ENCODE measurements around the gene DOCK4.

Gene DOCK4

DNA sequence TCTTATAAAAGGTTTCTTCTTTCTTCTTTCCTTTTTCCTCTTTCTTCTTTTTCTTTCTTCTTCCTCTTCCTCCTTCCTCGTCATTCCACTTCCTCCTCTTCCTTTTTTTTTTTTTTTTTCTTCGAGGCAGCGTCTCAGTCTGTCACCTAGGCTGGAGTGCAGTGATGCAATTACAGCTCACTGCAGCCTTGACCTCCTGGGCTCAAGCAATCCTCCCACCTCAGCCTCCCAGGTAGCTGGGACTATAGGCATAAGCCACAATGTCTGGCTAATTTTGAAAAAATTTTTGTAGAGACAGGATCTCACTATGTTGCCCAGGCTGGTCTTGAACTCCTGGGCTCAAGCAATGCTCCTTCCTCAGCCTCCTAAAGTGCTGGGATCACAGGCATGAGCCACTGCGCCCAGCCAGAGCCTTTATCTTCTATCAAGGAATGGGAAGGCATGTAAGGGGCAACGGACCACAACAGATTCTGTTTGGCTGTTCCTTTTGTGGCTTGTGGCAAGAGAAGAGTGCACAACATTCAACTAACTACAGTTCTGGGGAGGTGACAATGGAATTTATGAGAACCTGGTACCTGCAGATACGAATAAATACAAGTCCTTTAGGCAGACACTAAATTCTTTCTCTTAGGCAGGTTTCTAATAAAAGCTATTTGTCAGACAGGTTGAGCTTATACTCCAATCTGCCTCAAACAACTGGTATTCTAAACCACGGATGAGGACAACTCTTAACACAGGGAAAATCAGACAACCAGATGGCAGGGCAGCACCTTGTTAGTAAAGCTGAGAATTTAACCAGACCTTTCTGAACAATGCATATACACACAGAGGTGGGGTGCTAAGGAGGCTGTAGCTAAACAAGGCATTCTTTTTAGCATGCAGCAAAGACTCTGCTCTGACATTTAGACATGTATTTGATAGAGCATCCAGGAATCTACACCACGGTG is 100.3 kb downstream of the DOCK4 start:
- no peak for DNase-seq

DNA sequence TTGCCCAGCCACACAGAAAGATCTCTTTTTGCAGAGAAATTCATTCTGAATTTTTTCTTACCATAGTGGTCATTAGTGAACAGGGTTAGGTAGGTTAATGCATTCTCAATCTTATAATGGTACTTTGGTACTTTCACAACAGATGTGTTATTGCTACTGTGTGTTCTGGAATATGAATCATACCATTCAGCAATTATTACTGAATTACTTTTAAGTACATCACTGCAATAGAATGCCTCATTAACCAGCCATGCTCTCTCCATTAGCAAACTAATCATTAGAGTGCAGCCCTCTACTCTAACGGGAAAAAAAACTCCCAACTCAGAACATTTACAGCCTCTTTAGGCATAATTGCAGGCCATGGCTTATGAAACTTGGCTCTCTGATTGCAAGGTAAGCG is 102.1 kb downstream of the DOCK4 start:
- DNase-seq, result no peak

- DNase-seq, result no peak
These were observed 103.0 kb downstream of the DOCK4 start for GRCh38 chr7:112103246-112103645.

GRCh38 chr7:112101201-112101846 is 104.9 kb downstream of the DOCK4 start:
- no peak for DNase-seq

GRCh38 chr7:112097524-112097923 is 108.7 kb downstream of the DOCK4 start:
- no peak for DNase-seq

GRCh38 chr7:112093409-112093808 is 112.8 kb downstream of the DOCK4 start:
- no peak for DNase-seq

- no peak for DNase-seq
These were observed 113.3 kb downstream of the DOCK4 start for GRCh38 chr7:112092709-112093395.

DNA sequence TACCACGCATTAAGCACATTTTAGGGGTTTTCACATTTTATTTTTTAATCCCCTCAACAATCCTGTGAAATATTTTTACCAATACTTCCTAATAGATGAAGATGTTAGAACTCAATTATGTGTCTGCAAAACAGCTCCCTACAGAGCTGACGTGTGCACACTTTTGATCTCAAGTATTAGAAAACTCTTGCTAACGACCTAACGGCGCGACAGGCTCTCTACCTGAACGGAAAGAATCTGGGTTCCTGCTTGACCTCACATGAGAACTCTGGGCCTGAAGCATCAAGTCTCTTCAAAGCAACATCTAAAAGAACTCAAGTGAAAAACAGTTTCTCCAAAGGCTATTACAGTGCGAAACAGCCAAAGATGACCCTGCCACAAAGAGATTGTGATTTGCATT is 113.9 kb downstream of the DOCK4 start:
- no peak for DNase-seq

- no peak for DNase-seq
These were observed 114.4 kb downstream of the DOCK4 start for GRCh38 chr7:112091768-112092167.

DNA sequence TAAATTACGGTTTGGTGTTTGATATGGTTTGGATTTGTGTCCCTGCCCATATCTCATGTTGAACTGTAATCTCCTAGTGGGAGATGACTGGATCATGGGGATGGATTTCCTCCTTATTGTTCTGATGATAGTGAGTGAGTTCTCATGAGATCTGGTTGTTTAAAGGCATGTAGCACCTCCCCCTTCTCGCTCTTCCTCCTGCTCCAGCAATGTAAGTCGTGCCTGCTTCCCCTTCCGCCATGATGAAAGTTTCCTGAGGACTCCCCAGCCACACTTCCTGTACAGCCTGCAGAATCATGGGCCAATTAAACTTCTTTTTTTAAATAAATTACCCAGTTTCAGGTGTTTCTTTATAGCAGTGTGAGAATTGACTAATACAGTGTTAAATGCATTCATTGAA is 116.6 kb downstream of the DOCK4 start:
- no peak for DNase-seq

DNA sequence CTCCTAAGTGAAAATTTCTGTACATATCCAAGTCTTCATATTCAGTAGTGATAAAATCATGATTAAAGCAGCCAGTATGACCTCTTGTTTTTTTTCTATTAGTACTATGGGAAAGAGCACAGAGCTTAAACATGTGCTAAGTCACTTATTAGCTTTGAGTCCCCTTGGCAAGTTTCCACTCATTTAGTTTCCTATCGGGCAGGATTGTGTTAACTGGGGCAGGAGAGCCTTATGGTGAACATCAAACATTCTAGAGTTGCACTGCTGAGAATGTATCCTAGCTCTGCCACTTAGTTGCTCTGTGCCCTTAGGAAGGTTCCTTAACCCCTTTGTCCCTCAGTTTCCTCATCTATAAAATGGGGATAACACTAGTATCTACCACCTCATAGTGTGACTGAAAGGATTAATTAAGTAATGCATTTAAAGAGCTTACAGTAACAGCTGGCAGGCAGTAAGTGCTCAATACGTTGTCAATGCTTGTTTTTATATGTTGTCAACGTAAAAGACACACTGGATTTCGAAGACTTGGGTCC is 117.6 kb downstream of the DOCK4 start:
- DNase-seq, result no peak

DNA sequence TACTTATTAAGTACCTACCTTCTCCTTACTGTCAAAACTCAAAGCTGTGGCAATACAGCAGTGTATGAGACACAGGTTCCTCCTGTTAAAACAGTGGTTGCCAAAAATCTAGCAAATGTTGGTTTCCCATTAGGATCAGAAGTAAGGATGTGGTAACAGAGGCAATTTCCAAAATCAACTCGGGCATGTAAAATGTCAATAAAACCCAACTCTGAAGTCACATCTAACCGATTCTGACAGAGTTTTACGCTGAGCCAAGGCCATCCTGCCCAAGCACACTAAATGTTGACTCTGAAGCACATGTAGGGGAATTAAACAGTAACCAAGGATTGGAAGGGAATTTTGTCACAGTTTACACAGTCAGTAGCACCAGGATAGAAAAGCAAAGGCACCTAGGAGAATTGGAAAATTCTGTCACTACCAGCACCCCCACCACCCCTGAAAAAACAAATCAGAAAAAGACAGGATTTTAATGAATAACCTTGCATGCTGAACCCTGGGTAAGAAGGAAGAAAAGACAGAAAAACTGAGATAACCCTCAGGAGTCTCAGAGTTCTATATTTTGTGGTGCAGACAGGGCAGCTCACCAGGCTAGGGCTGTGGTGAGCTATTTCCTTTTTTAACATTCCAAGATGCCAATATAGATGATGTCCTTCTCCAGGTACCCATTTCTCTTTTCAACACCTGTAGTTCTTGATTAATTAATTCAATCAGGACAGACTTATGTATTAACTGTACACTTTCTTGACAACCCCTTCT is 119.5 kb downstream of the DOCK4 start:
- DNase-seq, result no peak

DNA sequence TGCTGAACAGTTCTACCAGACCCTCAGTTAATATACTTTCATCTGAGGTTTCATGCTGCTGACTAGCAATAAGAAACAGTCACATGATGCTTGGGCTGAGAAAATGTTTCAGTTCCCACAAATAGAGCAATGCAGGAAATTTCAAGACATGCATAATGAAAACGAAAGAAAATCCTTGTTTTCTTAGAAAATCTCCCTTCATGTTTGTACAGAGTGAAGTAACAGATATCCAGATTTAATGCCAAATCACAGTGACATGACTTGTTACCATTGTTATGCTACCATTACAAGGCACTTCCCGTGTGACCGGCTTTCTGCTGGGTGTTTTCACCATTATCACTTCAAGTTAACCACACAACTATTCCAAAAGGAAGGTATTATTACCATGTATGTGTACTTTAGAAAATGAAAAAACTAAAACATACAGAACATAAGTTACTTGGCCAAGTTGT is 121.7 kb downstream of the DOCK4 start:
- no peak for DNase-seq

DNA sequence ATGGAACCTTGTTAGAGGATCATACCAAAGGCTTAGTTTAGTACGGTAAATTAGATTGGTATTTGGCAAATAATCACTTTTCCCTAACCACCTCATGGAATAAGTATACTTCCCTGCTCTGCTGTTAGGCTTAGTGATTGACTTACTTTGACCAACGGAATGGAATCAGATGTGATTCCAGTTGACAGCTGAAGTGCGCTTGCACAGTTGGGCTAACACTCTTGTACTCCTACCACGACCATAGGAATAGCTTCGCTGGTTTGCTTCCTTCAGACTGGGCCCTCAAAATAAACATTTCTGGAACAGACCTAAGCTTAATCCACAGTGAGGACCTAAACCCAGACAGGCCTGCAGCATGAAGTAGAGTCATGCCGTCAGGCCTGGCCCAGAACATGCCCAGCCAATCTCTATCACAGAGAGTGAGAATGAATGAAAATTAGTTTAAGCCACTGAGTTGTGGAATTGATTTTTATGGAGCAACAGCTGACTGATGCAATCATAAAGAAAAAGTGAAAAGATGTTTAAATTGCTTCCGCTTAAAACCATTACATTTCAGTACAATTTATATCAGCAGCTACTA is 122.3 kb downstream of the DOCK4 start:
- no peak for DNase-seq

DNA sequence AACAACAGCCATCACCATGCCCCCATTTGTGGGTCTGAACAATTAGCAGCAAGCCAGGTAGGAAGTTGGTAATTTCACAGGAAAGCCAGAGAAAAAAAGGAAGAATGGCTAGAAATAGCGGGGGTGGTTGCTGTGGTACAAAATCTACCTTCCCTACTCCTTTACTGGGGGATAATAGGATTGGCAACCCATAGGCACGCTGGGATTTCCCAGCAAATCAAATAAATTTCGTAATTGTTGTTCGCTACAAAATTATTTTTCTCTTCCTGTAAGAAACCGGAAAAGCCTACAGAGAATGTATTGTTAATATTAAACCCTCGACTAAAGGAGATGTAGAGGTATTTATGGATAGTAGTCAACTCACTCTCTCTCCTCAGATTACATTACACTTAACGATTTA is 123.9 kb downstream of the DOCK4 start:
- DNase-seq, result no peak

DNA sequence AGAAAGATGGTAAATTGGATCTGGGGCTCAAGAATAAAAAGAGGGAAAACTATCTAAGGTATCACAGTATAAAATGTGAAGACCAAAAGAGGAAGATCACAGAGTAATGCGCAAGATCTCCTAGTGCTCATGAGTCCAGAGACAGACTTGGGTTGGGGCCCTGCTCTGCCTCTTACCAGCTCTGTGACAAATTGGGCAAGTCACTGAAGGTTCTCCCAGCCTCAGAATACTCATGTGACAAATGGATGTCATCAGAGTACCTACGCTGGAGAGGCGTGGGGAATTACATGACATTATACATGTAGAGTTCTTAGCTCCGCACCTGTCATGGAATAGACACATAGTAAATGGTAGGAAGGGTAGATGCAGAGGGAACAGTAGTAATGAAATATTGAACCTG is 124.4 kb downstream of the DOCK4 start:
- no peak for DNase-seq

GRCh38 chr7:112080978-112081377 is 125.2 kb downstream of the DOCK4 start:
- no peak for DNase-seq

DNA sequence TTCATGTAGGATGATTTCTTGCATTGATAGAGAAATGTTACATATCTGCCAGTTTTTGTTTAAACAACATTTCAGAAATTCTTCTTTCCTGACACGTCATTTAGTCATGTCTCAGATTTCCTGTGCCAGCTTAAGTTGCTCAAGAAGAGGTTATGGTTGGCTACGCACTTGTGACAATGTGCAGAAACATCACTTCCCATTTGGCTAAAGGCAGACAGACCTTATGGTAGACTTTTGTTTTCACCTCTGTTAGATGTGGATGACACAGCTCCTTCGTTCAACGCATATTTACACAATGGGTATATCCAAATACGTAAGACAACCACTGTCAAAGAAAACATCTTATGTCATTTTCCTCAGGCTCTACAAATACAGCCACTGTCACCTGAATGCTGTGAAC is 125.8 kb downstream of the DOCK4 start:
- DNase-seq, result no peak

DNA sequence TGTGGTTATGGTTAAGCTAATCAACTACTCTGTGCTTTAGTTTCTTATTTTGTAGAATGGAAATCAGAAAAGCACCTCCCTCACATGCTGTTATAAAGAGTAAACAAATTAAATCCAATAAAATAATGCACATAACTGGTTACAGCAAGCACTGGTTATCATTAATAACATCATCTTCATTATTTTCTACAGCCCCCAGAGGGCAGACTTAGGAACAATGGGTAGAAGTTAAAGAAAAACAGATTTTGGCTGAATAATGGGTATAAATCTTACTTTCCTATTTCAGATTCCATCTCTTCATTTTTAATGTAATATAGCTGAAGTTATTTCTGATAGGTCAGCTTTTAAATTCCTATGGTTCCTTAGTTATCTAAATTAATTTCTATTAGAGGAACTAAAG is 126.5 kb downstream of the DOCK4 start:
- no peak for DNase-seq

- no peak for DNase-seq
These were observed 127.1 kb downstream of the DOCK4 start for GRCh38 chr7:112079122-112079521.

DNA sequence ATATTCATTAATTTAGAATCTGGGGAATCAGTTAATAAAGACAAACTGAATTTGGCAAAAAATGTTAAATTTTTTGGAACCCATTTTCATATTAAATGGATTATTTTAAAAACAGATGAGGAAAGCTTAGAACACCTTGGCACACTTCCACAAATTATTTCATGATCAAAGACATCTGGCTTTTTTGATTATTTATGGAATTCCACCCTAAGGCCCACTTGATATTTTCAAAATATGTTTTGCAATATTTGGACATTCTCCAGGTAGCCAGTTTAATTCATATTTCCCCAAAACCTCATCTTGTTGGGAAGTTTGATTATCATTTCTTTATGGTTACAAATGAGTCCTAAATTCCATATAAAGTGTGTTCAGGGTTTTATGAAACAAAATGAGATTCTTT is 129.9 kb downstream of the DOCK4 start:
- DNase-seq, result no peak

GRCh38 chr7:112074464-112074863 is 131.7 kb downstream of the DOCK4 start:
- no peak for DNase-seq

Data from NCI-H345 (cell line).